Dedifferentiated amniotic fluid mesenchymal stem cell (primary cell): ENCODE results near the gene EFEMP1.

Experiments used
- DNase-seq: peaks from one replicate; pipeline ENCODE4 v3.0.0-alpha.2; 2016; ENCODE audit errors: extremely low spot score

The EFEMP1 gene

GRCh38 chr2:55932843-55933242, 9.3 kb upstream of the EFEMP1 start:
- DNase-seq = no peak

- DNase-seq = no peak
These were observed 7.7 kb upstream of the EFEMP1 start for GRCh38 chr2:55931281-55931680.

- no peak for DNase-seq
These were observed 5.9 kb upstream of the EFEMP1 start for GRCh38 chr2:55929476-55929875.

- no peak for DNase-seq
These were observed 3.4 kb upstream of the EFEMP1 start for GRCh38 chr2:55926974-55927373.

- DNase-seq = no peak
These were observed 2.7 kb upstream of the EFEMP1 start for GRCh38 chr2:55926246-55926645.

DNA sequence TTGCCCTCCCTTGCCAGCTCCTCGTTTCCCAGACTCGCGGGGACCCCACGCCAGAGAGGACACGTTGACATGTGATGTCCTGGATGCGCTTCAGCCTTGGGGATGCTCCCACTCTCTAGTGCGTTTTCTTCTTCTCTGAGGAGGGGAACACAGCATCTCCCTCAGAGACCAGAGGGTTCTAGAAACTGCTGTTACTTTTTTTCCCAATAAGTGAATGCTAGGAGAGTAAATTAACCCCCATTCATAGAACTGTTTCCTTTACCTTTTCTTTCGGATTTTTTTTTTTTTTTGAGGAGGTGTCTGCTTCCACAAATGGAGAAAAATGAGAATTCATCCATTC, 370 bp upstream of the EFEMP1 start:
- no peak for DNase-seq

DNA sequence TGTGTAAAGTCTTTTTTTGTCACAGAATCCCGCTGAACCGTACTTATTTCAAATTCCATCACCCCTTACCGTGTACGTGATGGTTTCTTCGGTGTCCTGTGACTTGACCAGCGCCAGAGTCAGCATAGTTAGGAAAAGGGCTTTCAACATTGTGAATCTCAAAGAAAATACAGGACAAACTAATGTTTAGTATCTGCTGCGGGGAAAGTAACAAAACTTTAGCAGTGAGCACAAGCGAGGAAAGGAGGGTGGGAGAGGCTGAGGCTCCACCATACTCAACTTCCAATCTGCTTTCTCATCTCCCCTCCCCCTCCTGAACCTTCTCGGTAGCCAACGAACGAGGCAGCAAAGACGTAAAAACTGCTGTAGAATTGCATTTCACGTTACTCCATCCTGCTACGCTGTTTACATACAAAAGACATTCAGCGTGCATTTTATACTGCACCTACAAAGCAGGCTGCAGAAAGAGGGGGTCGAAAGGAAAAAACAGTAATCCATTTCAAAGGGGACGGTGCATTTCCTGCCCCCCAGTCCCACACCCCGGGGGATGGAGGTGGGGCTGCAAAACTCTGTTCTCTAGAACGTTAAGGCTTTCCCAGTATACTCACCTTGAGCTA, 1.2 kb downstream of the EFEMP1 start:
- no peak for DNase-seq

- DNase-seq = no peak
These were observed 4.0 kb downstream of the EFEMP1 start for GRCh38 chr2:55919574-55919973.

DNA sequence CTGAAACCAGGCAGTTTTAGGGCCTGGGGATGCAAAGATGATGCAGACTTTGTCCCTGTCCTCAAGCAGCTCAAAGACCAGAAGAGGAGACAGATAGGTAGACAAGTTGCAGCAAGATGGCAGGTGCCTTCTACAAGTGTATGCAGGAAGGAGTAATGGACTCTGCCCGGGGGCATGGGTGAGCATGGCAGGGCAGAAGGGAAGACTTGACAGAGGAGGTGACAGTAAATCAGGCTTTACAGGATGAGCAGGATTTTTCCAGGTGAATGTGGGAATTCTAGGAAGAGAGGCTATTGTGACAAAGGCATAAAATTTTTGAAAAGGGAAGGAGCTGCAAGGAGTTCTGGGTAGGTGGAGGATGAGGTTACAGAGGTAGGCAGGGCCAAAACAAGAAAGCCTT, 4.7 kb downstream of the EFEMP1 start:
- no peak for DNase-seq

DNA sequence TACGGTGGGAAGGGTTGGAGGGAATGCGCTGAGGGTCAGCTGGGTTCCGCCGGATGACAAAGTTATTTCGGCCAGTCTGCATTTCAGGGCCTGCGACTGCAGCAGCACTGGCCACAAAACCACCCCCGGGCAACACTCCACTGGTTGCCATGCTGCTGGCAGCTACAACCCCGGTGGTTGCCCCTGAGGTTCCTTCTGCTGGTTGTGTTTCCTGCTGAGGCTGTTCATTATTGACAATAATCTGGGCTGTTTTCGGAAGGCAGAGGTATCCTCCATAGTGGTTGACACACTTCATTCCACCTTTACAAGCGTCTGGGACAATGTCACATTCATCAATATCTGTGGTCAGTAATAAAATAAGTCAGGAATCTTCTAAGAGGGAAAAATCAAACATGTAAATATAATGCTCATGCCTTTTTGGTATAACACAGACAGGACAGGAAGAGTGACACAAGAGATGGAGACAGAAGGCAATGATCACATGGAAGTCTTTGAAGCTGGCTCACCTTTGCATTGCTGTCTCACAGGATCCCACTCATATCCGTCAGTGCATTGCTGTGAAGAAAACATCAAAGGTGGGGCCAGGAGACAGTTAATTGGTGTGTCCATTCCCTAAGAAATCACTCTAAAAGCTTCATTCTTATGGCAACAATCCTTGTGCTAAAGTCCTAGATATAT, 5.7 kb downstream of the EFEMP1 start:
- no peak for DNase-seq

GRCh38 chr2:55917117-55917516, 6.5 kb downstream of the EFEMP1 start:
- DNase-seq = no peak

- DNase-seq = no peak
These were observed 7.0 kb downstream of the EFEMP1 start for GRCh38 chr2:55916473-55917049.

DNA sequence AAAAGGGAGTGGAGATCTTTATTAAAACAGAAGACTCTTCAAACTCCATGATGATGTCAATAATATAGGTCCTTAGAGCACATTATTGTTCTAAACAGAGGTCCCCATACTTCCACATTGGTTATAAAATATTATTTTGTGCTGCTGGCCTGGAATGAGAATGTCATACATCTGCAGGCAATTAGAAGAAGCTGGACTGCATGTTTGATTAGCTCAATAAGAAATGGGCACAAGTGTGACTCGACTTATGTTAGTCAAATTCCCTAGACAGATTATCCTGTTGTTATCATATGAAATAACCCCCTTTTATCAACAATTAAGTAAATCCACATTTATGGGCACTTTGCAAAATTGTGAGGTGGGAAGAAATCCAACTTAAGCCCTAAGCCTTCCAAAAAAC, 8.8 kb downstream of the EFEMP1 start:
- no peak for DNase-seq

GRCh38 chr2:55912926-55913325, 10.7 kb downstream of the EFEMP1 start:
- DNase-seq = no peak

DNA sequence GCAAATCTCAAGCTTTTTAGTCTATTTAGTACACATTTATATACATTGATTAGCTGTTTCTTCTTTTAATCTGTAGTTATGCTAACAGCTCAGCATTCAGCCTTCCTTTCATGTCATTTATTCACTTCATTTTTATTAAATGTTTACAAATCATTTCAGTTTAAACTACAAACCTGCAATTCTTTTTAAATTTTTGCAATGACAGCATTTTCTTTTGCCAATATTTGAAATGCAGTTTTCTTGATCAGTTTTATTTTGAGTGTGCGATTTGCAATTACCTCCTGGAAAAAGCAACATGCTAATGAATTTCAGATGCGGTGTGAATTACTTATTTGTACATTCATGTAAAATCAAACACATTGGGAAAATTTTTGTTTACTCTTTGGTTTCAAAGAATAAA, 13.5 kb downstream of the EFEMP1 start:
- DNase-seq = no peak

DNA sequence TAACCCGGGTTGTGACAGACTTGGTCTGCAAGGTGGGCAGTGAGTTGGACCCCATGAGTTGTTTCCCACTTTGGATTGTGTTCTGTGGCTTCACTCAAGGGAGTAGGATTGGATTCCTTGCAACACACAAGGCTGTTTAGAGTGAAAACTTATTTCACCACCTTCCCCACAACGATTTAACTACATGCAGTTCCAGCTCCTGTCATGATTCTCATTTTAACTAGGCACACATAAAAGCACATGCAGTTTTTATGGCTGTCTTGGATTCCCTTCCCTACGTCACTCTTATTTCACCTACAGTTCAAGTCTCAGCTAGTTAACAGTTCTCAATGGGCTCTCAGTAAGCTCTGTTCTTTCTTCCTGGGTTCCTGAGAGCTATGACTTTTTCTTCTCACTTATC, 15.9 kb downstream of the EFEMP1 start:
- no peak for DNase-seq

GRCh38 chr2:55906993-55907392, 16.6 kb downstream of the EFEMP1 start:
- DNase-seq = no peak

- no peak for DNase-seq
These were observed 19.9 kb downstream of the EFEMP1 start for GRCh38 chr2:55903727-55904126.

GRCh38 chr2:55902971-55903370, 20.6 kb downstream of the EFEMP1 start:
- no peak for DNase-seq

DNA sequence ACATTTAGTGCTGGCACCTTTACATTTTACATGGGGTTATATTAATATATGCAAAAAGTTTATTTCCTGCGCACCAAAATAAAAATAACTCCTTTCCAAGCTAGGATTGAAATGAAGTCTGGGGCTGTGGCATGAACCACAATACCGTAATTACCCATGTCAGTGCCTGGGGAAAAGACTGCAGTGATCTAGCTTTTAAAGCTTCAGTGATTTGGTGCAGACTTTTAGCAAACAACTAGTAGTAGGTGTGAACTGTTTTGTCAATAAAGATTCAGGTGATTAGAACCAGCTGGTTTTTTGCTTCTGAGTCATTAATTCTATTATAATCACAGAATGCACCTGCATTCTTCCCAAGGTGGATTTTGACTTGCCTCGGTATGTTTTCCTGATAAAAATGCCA, 21.2 kb downstream of the EFEMP1 start:
- DNase-seq = no peak

DNA sequence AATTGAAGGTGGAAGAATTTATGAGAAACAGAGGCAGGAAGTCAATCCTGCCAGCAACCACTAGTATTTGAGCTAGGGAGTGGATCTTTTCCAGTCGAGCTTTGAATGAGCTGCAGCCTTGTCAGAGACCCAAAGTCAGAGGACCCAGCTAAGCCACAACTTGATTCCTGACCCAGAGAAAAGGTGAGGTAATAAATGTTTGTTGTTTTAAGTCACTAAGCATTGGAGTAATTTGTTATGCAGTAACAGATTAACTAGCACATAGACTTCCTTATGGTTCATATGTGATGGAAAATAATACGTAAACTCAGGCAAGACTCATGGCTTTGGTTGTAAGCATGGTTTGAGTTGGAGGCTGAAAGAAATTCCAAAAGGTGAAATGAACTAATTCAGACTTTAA, 21.6 kb downstream of the EFEMP1 start:
- no peak for DNase-seq

DNA sequence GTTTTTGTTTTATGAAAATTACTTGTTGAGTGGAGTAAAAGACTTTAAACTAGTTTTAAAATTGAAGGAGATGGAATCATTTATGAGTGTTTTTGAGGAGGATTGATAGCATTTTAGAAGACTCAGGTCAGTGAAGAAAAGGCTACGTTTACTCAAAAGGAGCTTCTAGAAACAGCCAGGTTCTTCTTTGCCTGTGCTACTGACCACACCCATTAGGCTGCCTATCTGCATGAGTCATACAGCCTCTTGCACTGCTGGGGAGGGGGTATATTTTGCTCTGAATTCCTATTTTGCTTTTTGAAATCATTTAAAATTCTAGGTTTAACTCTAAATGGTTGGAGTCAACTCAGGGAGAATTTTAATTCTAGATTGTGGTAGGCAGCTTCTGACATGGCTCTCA, 22.3 kb downstream of the EFEMP1 start:
- no peak for DNase-seq

DNA sequence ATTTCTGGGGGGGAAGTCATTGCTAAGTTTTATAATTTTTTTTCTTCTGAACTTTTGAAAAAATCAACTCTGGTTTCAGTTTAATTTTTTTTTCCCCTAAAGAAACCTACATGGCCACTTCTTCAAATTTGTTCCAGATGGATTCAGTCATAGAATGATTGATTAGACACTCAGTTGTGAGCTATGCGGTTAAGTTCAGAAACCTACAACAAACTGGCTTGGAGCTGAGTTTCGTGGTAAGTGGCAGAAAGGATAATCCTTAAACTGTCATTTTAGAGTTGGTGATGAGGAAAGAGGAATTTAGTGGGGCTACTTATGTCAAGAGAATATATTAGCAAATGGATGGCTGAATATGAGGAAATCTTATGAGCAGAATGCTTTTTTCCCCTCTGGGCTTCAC, 23.7 kb downstream of the EFEMP1 start:
- no peak for DNase-seq
